ENCODE results near the gene SRRT.

SRRT gene

GRCh38 chr7:100894860-100895700 is 20.2 kb downstream of the SRRT start:
- Histone ChIP-seq H3K27me3 (peaks cover 30% of the 10 kb centered on the region), H3K4me1 (peaks cover 3% of the 10 kb centered on the region; the same call in 1 of the 2 replicates), H3K36me3 (no peaks in the 10 kb centered on the region), H3K4me3 (ENCODE audit: low read depth, low read length) (peak overlapping the region; percentile 48), H3K9me3 (no peaks in the 10 kb centered on the region)
- peak; percentile 72 for TF ChIP-seq CTCF (IDR thresholded peaks at IDR 0.05; ENCODE audit: low read depth, low read length)
- peak; percentile 72 for DNase-seq

GRCh38 chr7:100895701-100895955 is 20.7 kb downstream of the SRRT start, which contains the start of gene ACHE:
Gene ACHE, minus strand, starts transcription at chr7:100895888. Its CDS starts 1,656 bp downstream, at chr7:100894232.
- Histone ChIP-seq H3K9me3 (no peaks in the 10 kb centered on the region), H3K36me3 (no peaks in the 10 kb centered on the region), H3K27me3 (peaks cover 30% of the 10 kb centered on the region), H3K4me3 (ENCODE audit: low read depth, low read length) (peak within 1 kb of the TSS; percentile 48), H3K4me1 (peaks cover 3% of the 10 kb centered on the region; the same call in 1 of the 2 replicates)
- no peak for TF ChIP-seq CTCF (IDR thresholded peaks at IDR 0.05; ENCODE audit: low read depth, low read length)
- no peak for DNase-seq

- DNase-seq = peak; percentile 65
- H3K4me3 ChIP-seq (ENCODE audit: low read depth, low read length) = no peak overlapping the region; the same call in 1 of the 2 replicates
- peaks cover 3% of the 10 kb centered on the region; the same call in 1 of the 2 replicates for H3K4me1 ChIP-seq
- TF ChIP-seq CTCF (IDR thresholded peaks at IDR 0.05; ENCODE audit: low read depth, low read length) = no peak
- no peaks in the 10 kb centered on the region for H3K9me3 ChIP-seq
- peaks cover 30% of the 10 kb centered on the region for H3K27me3 ChIP-seq
- no peaks in the 10 kb centered on the region for H3K36me3 ChIP-seq
Measured at GRCh38 chr7:100895956-100896731, 21.2 kb downstream of the SRRT start.

- Histone ChIP-seq H3K4me3 (ENCODE audit: low read depth, low read length) (no peak overlapping the region), H3K27me3 (peaks cover 30% of the 10 kb centered on the region)
- peak; percentile 57 for DNase-seq
Measured at GRCh38 chr7:100896732-100897608, 22.1 kb downstream of the SRRT start.

More at GRCh38 chr7:100896732-100897608, 22.1 kb downstream of the SRRT start:
- Histone ChIP-seq H3K9me3 (no peaks in the 10 kb centered on the region), H3K4me1 (peaks cover 3% of the 10 kb centered on the region; the same call in 1 of the 2 replicates), H3K36me3 (no peaks in the 10 kb centered on the region)
- peak; percentile 66 for TF ChIP-seq CTCF (IDR thresholded peaks at IDR 0.05; ENCODE audit: low read depth, low read length)

All from BE2C (cell line).